HG02610 (cell line): Measurements from ENCODE around the gene MYO15A.

Experiments
- ATAC-seq: cut with Tn5 transposase; IDR thresholded peaks from one replicate; pipeline ENCODE4 v1.9.1; 2021; ENCODE audit warnings: mild to moderate bottlenecking, moderate library complexity; ENCODE audit not compliant: unreplicated experiment

MYO15A gene

GRCh38 chr17:18105027-18105426, 3.5 kb upstream of the MYO15A start:
- ATAC-seq: no peak

- ATAC-seq: no peak
Observed at GRCh38 chr17:18105595-18105994, 3.0 kb upstream of the MYO15A start.

GRCh38 chr17:18106211-18106610, 2.3 kb upstream of the MYO15A start:
- ATAC-seq: no peak

GRCh38 chr17:18107061-18107790, 1.3 kb upstream of the MYO15A start:
- ATAC-seq: no peak

GRCh38 chr17:18107971-18108370, 585 bp upstream of the MYO15A start:
- ATAC-seq: no peak

GRCh38 chr17:18109935-18110485, 1.5 kb downstream of the MYO15A start:
- no peak for ATAC-seq

GRCh38 chr17:18110636-18111145, 2.1 kb downstream of the MYO15A start:
- ATAC-seq: no peak

- no peak for ATAC-seq
Observed at GRCh38 chr17:18111330-18111971, 2.9 kb downstream of the MYO15A start.

- ATAC-seq: no peak
Observed at GRCh38 chr17:18115517-18115916, 7.0 kb downstream of the MYO15A start.

- no peak for ATAC-seq
Observed at GRCh38 chr17:18116078-18116477, 7.5 kb downstream of the MYO15A start.

- no peak for ATAC-seq
Observed at GRCh38 chr17:18117533-18117932, 9.0 kb downstream of the MYO15A start.

- no peak for ATAC-seq
Observed at GRCh38 chr17:18117982-18118975, 9.7 kb downstream of the MYO15A start.

- ATAC-seq: no peak
Observed at GRCh38 chr17:18119166-18119745, 10.7 kb downstream of the MYO15A start.

- no peak for ATAC-seq
Observed at GRCh38 chr17:18119938-18120337, 11.4 kb downstream of the MYO15A start.

GRCh38 chr17:18120461-18121017, 12.0 kb downstream of the MYO15A start:
- ATAC-seq: no peak

- no peak for ATAC-seq
Observed at GRCh38 chr17:18121144-18121910, 12.8 kb downstream of the MYO15A start.

- no peak for ATAC-seq
Observed at GRCh38 chr17:18122990-18123753, 14.6 kb downstream of the MYO15A start.

GRCh38 chr17:18124345-18125126, 16.0 kb downstream of the MYO15A start:
- ATAC-seq: no peak
